GM12878 (cell line): ENCODE data around the gene MMP10. TPM values are rescaled to one million over a fixed set of nuclear protein-coding genes. Genes with fewer than 3 reads are reported as not detected.

ENCODE experiments used
- ATAC-seq: fragments of 200-7000 bp; cut with Tn5 transposase; 3 replicates; pipeline ENCODE4 v1.9.1; 2020; ENCODE audit warnings: mild to moderate bottlenecking, moderate library complexity
- BruUV-seq: library from RNA; stranded (reverse); fragments of 400-500 nt; replicated peaks from 2 replicates; lab custom pipeline; 2021; lab: Mats Ljungman, UMichigan
- CTCF ChIA-PET: fragments of 300-600 bp; sonication (Branson Sonifier 250); formaldehyde crosslinking; extraction: SDS; loops from one replicate; lab custom pipeline; 2021; ENCODE audit warnings: inconsistent platforms; lab: Yijun Ruan, JAX
- POLR2A ChIA-PET: fragments of 350-600 bp; formaldehyde crosslinking; extraction: SDS; loops from one replicate; lab custom pipeline; 2021; ENCODE audit warnings: inconsistent platforms; lab: Charles Lee
- RAD21 ChIA-PET: fragments of 300-600 bp; sonication (Branson Sonifier 250); formaldehyde crosslinking; loops from one replicate; lab custom pipeline; 2023; ENCODE audit warnings: antibody characterized with exemption; ENCODE audit not compliant: unreplicated experiment; lab: Charles Lee
- SMC1A ChIA-PET: fragments of 300-600 bp; sonication (Branson Sonifier 250); formaldehyde crosslinking; loops from one replicate; lab custom pipeline; 2023; ENCODE audit not compliant: unreplicated experiment, uncharacterized antibody; lab: Charles Lee
- DNase-seq: peaks from one replicate; pipeline ENCODE4 v3.0.0-alpha.2; 2011; ENCODE audit warnings: low read depth, low spot score
- FAIRE-seq: peaks from 3 replicates; lab custom pipeline; 2011; peaks lifted over from hg19 to GRCh38; lab: Jason Lieb, UNC
- H2AFZ ChIP-seq: 2 replicates; pipeline ENCODE4 v1.6.0; 2011; ENCODE audit warnings: low read depth, low read length, control low read depth; ENCODE audit not compliant: control insufficient read depth
- H3K27ac ChIP-seq: 2 replicates; pipeline ENCODE4 v1.5.1; 2011; ENCODE audit warnings: control low read depth; ENCODE audit not compliant: control insufficient read depth, insufficient read depth
- H3K27me3 ChIP-seq, 2 experiments: replicated peaks in 1 of 2; 2 replicates each; pipeline versions ENCODE4 v1.6.0 to v1.6.1; 2011; ENCODE audit warnings: low read length in 1 of 2; ENCODE audit not compliant: control insufficient read depth in 2 of 2, insufficient read depth in 2 of 2
- H3K36me3 ChIP-seq, 2 experiments: 2 replicates each; pipeline ENCODE4 v1.5.1; 2011; ENCODE audit warnings: low read length in 1 of 2; ENCODE audit not compliant: control insufficient read depth in 2 of 2, insufficient read depth in 2 of 2
- H3K4me1 ChIP-seq: 2 replicates; pipeline ENCODE4 v1.6.1; 2011; ENCODE audit warnings: mild to moderate bottlenecking, low read length, moderate library complexity, mixed read lengths; ENCODE audit not compliant: control insufficient read depth, insufficient read depth
- H3K4me2 ChIP-seq: 2 replicates; pipeline ENCODE4 v1.6.0; 2011; ENCODE audit warnings: control low read depth; ENCODE audit not compliant: control insufficient read depth, insufficient read depth
- H3K4me3 ChIP-seq: fragments of 200-600 bp; sonication (generic); 2 replicates; pipeline ENCODE4 v1.5.1; 2016
- H3K79me2 ChIP-seq: 2 replicates; pipeline ENCODE4 v1.6.0; 2011; ENCODE audit warnings: low read length; ENCODE audit not compliant: control insufficient read depth, insufficient read depth
- H3K9ac ChIP-seq: 2 replicates; pipeline ENCODE4 v1.8.0; 2011; ENCODE audit warnings: low read length, control low read depth, mixed read lengths; ENCODE audit not compliant: control insufficient read depth, insufficient read depth
- H3K9me3 ChIP-seq: replicated peaks from 3 replicates; pipeline ENCODE4 v1.5.1; 2011; ENCODE audit warnings: mild to moderate bottlenecking, low read length; ENCODE audit not compliant: control insufficient read depth, insufficient read depth
- H4K20me1 ChIP-seq: 2 replicates; pipeline ENCODE4 v1.6.0; 2011; ENCODE audit not compliant: control insufficient read depth, insufficient read depth
- BCLAF1 ChIP-seq: fragments of 450-650 bp; IDR thresholded peaks from 2 replicates; pipeline ENCODE4 v1.6.1; 2017; ENCODE audit warnings: antibody characterized with exemption, mild to moderate bottlenecking, moderate library complexity
- CHD2 ChIP-seq: IDR thresholded peaks from 2 replicates; pipeline ENCODE4 v1.6.1; 2011; ENCODE audit warnings: low read depth, low read length, improper control_type of control experiment, borderline replicate concordance
- ELK1 ChIP-seq: IDR thresholded peaks from 2 replicates; pipeline ENCODE4 v1.6.1; 2012; ENCODE audit warnings: low read depth, low read length, improper control_type of control experiment
- EP300 ChIP-seq, 2 experiments: fragments of 150-350 bp in 1 of 2; IDR thresholded peaks; 2 replicates each; pipeline ENCODE4 v1.6.1; 2011 to 2012; ENCODE audit warnings: low read depth in 2 of 2, low read length in 2 of 2, borderline replicate concordance in 1 of 2, improper control_type of control experiment in 1 of 2, inconsistent platforms in 1 of 2; ENCODE audit not compliant: control insufficient read depth in 1 of 2
- ETV6 ChIP-seq, 2 experiments: fragments of 450-650 bp in 1 of 2; IDR thresholded peaks in 1 of 2; conservative IDR thresholded peaks in 1 of 2; 2 replicates each; pipeline ENCODE4 v1.6.1; 2014; ENCODE audit warnings: antibody characterized with exemption in 1 of 2, borderline replicate concordance in 1 of 2, low read depth in 1 of 2, mild to moderate bottlenecking in 1 of 2, moderate library complexity in 1 of 2
- HDAC2 ChIP-seq: fragments of 200-600 bp; sonication (generic); IDR thresholded peaks from 2 replicates; pipeline ENCODE4 v1.6.1; 2017
- HDGF ChIP-seq: fragments of 450-650 bp; IDR thresholded peaks from 2 replicates; pipeline ENCODE4 v1.6.1; 2016; ENCODE audit warnings: antibody characterized with exemption
- IRF3 ChIP-seq: fragments of 450-650 bp; IDR thresholded peaks from 2 replicates; pipeline ENCODE4 v1.6.1; 2014; ENCODE audit warnings: mild to moderate bottlenecking
- IRF4 ChIP-seq: IDR thresholded peaks from 2 replicates; pipeline ENCODE4 v1.6.1; 2011; ENCODE audit warnings: low read depth, low read length
- JUND ChIP-seq: IDR thresholded peaks from 2 replicates; pipeline ENCODE4 v1.6.1; 2012; ENCODE audit warnings: low read depth, mild to moderate bottlenecking, low read length, improper control_type of control experiment, moderate library complexity
- MEF2A ChIP-seq: IDR thresholded peaks from 2 replicates; pipeline ENCODE4 v1.6.1; 2011; ENCODE audit warnings: low read depth, mild to moderate bottlenecking, low read length, moderate library complexity; ENCODE audit not compliant: insufficient read depth
- NFYB ChIP-seq: IDR thresholded peaks from 2 replicates; pipeline ENCODE4 v1.6.1; 2011; ENCODE audit warnings: low read depth, mild to moderate bottlenecking, low read length, improper control_type of control experiment, moderate library complexity; ENCODE audit not compliant: insufficient read depth
- PAX8 ChIP-seq: fragments of 450-650 bp; IDR thresholded peaks from 2 replicates; pipeline ENCODE4 v1.6.1; 2017; ENCODE audit warnings: mild to moderate bottlenecking, moderate library complexity
- POLR2AphosphoS5 ChIP-seq: IDR thresholded peaks from 2 replicates; pipeline ENCODE4 v1.6.1; 2011; ENCODE audit warnings: mild to moderate bottlenecking, low read length, inconsistent platforms
- RB1 ChIP-seq: fragments of 450-650 bp; formaldehyde crosslinking; IDR thresholded peaks from 2 replicates; pipeline ENCODE4 v1.6.1; 2017; ENCODE audit warnings: mild to moderate bottlenecking, borderline replicate concordance
- TCF7 ChIP-seq: IDR thresholded peaks from 2 replicates; pipeline ENCODE4 v1.6.1; 2014; ENCODE audit warnings: antibody characterized with exemption, borderline replicate concordance
- WRNIP1 ChIP-seq: IDR thresholded peaks from 2 replicates; pipeline ENCODE4 v1.6.1; 2011; ENCODE audit warnings: low read depth, low read length, improper control_type of control experiment, borderline replicate concordance
- ZNF622 ChIP-seq: fragments of 450-650 bp; IDR thresholded peaks from 2 replicates; pipeline ENCODE4 v1.6.1; 2017; ENCODE audit warnings: mild to moderate bottlenecking, inconsistent platforms
- ZZZ3 ChIP-seq: IDR thresholded peaks from 2 replicates; pipeline ENCODE4 v1.6.1; 2011; ENCODE audit warnings: low read depth; ENCODE audit not compliant: control insufficient read depth, insufficient read length
- in situ Hi-C: fragments of 300-500 bp; cut with MboI; formaldehyde crosslinking; loops from 9 replicates; pipeline ENCODE4 v1.14.3; 2018; ENCODE audit warnings: mixed read lengths
- intact Hi-C: fragments of 100-400 bp; cut with micrococcal nuclease; formaldehyde crosslinking; loops from one replicate; pipeline ENCODE4 v1.14.2; 2022; ENCODE audit not compliant: unreplicated experiment
- polyA plus RNA-seq, 11 experiments: library from polyadenylated mRNA; depleted of rRNA in 4 of 11; unstranded in 6 of 11; stranded (reverse) in 5 of 11; fragments of >200 nt; fragmentation: Nextera tagmentation in 4 of 11; fragmentation: Illumina TruSeq in 1 of 11; extraction: Ambion mirVana in 4 of 11; extraction: Trizol in 1 of 11; gene quantifications; 1 replicate in 1 of 11; 2 replicates in 10 of 11; pipeline versions ENCODE4 v1.2.1 to v1.2.3, GENCODE V29; 2011 to 2016; ENCODE audit warnings: inconsistent platforms in 2 of 11, missing spikeins in 2 of 11, low read depth in 1 of 11
- total RNA-seq, 4 experiments: library from RNA; depleted of rRNA in 3 of 4; stranded (reverse); fragments of >200 nt in 3 of 4; fragmentation: Illumina TruSeq in 1 of 4; extraction: Trizol in 1 of 4; gene quantifications; 2 replicates each; pipeline versions ENCODE4 v1.2.1 to v1.2.3, GENCODE V29; 2013 to 2021

The MMP10 gene
- total and polyA plus RNA-seq, 10 of the 15 experiments (the other 5 are each of a cell fraction or from before 2014, with no cell fraction given): not detected

- TF ChIP-seq TCF7: no peak
- no peak for TF ChIP-seq MEF2A
- TF ChIP-seq ELK1: no peak
- no peak for TF ChIP-seq BCLAF1
- no peak for TF ChIP-seq ZZZ3
- TF ChIP-seq POLR2AphosphoS5: no peak
Observed at GRCh38 chr11:102783720-102784119, 3.3 kb upstream of the MMP10 start (continued).

- RAD21 ChIA-PET: interaction anchor here (0.8 kb wide), 1 partner anchor 131 kb away, joined by 3 read pairs; no protein-coding TSS in a partner anchor
- no peaks in the 10 kb centered on the region for H3K9me3 ChIP-seq
- in situ Hi-C loops (no loop called here), intact Hi-C loops (no loop called here)
- CTCF ChIA-PET: interaction anchor here (0.9 to 1.3 kb wide), 3 partner anchors 9 to 618 kb away, joined by 3 read pairs; no protein-coding TSS in a partner anchor
- FAIRE-seq (no peak), ATAC-seq (no peak), DNase-seq (no peak)
- TF ChIP-seq WRNIP1: no peak
- no peak for TF ChIP-seq EP300 (IDR thresholded peaks at IDR 0.05; ENCODE audit: borderline replicate concordance in 1 of 2, control insufficient read depth in 1 of 2, low read depth in 2 of 2, low read length in 2 of 2)
- TF ChIP-seq TCF7: no peak
- no peak for TF ChIP-seq HDAC2
- TF ChIP-seq RB1: no peak
- TF ChIP-seq HDGF: no peak
- TF ChIP-seq ZNF622: no peak
- no peak for TF ChIP-seq IRF3
- no peak for TF ChIP-seq JUND
- no peak for TF ChIP-seq IRF4
- no peak for TF ChIP-seq ETV6 (conservative IDR thresholded peaks at IDR 0.05 in 1 of 2, IDR thresholded peaks at IDR 0.05 in 1 of 2; ENCODE audit: borderline replicate concordance in 1 of 2, low read depth in 1 of 2)
- no peak for TF ChIP-seq PAX8
- no peak for TF ChIP-seq NFYB
- TF ChIP-seq CHD2: no peak
- H4K20me1 ChIP-seq: no peaks in the 10 kb centered on the region; the same call in 1 of the 2 replicates
- no peak overlapping the region for H3K9ac ChIP-seq
- BruUV-seq: no TSS peak
- H3K27me3 ChIP-seq: no peaks in the 10 kb centered on the region
- H3K36me3 ChIP-seq: no peaks in the 10 kb centered on the region
- no peak overlapping the region for H3K4me2 ChIP-seq
- SMC1A ChIA-PET: interaction anchor here (0.8 to 1.4 kb wide), 3 partner anchors 10 to 131 kb away, joined by 3 to 4 read pairs (median 3); no protein-coding TSS in a partner anchor
- POLR2A ChIA-PET: no interaction called here
- H3K4me1 ChIP-seq: no peaks in the 10 kb centered on the region
- H2AFZ ChIP-seq: no peak overlapping the region
- H3K4me3 ChIP-seq: no peak overlapping the region
- no peak overlapping the region for H3K27ac ChIP-seq
- no peaks in the 10 kb centered on the region for H3K79me2 ChIP-seq
Observed at GRCh38 chr11:102783016-102783415, 2.6 kb upstream of the MMP10 start.
